Measurements from ENCODE around the gene MYO15A. TPM values are rescaled to one million over a fixed set of nuclear protein-coding genes. Genes with fewer than 3 reads are reported as not detected.

Gene MYO15A
- polyA plus RNA-seq, 6 donors from 2014 or later = 0.43 to 2.0 (median 0.65) TPM

GRCh38 chr17:18087610-18088491, 20.7 kb upstream of the MYO15A start, which contains the start of gene DRG2:
TSS of gene DRG2 (plus strand) at chr17:18087948. CDS start at chr17:18088024, 76 bp downstream.
- peak; percentile 83 for DNase-seq
- peak within 1 kb of the TSS; percentile 97 to 100 (median 100) for H3K4me3 Mint-ChIP-seq
- no peaks in the 10 kb centered on the region for H3K27me3 Mint-ChIP-seq
- H3K36me3 Mint-ChIP-seq = peaks cover 0 to 6% of the 10 kb centered on the region in 2 donors
- ATAC-seq (ENCODE audit: low read depth in 2 of 2) = peak; percentile 94 to 95
- H3K9me3 Mint-ChIP-seq = no peaks in the 10 kb centered on the region
- H3K27ac Mint-ChIP-seq = peak within 1 kb of the TSS; percentile 91 to 99 (median 98)
- peaks cover 25 to 40% (median 29%) of the 10 kb centered on the region in 3 donors for H3K4me1 Mint-ChIP-seq

- Mint-ChIP-seq H3K4me1 (peaks cover 29 to 40% (median 36%) of the 10 kb centered on the region in 3 donors), H3K4me3 (peak overlapping the region in 6 of 8 donors; percentile 25 to 100 (median 84)), H3K27me3 (no peaks in the 10 kb centered on the region), H3K27ac (peak overlapping the region in 4 of 6 donors; percentile 37 to 98 (median 86)), H3K36me3 (peaks cover 7 to 16% of the 10 kb centered on the region in 2 donors), H3K9me3 (no peaks in the 10 kb centered on the region)
- no peak for DNase-seq
- no peak for ATAC-seq (ENCODE audit: low read depth in 2 of 2)
These were observed 18.9 kb upstream of the MYO15A start for GRCh38 chr17:18089613-18090012.

GRCh38 chr17:18093616-18094408, 14.7 kb upstream of the MYO15A start:
- ATAC-seq (ENCODE audit: low read depth in 2 of 2) = no peak

GRCh38 chr17:18094409-18094807, 14.1 kb upstream of the MYO15A start:
- ATAC-seq (ENCODE audit: low read depth in 2 of 2) (no peak), DNase-seq (no peak)
- Mint-ChIP-seq H3K27me3 (no peaks in the 10 kb centered on the region), H3K36me3 (peaks cover 13 to 18% of the 10 kb centered on the region in 2 donors), H3K4me1 (peaks cover 9 to 28% (median 15%) of the 10 kb centered on the region in 3 donors), H3K27ac (peak overlapping the region in 2 of 6 donors; percentile 55 to 82), H3K9me3 (no peaks in the 10 kb centered on the region), H3K4me3 (no peak overlapping the region)

More at GRCh38 chr17:18093616-18094408, 14.7 kb upstream of the MYO15A start:
- no peak for DNase-seq
- no peaks in the 10 kb centered on the region for H3K9me3 Mint-ChIP-seq
- H3K27ac Mint-ChIP-seq = peak overlapping the region in 2 of 6 donors; percentile 55 to 82
- peaks cover 13 to 18% of the 10 kb centered on the region in 2 donors for H3K36me3 Mint-ChIP-seq
- H3K4me1 Mint-ChIP-seq = peaks cover 14 to 31% (median 21%) of the 10 kb centered on the region in 3 donors
- no peak overlapping the region for H3K4me3 Mint-ChIP-seq
- no peaks in the 10 kb centered on the region for H3K27me3 Mint-ChIP-seq

DNA sequence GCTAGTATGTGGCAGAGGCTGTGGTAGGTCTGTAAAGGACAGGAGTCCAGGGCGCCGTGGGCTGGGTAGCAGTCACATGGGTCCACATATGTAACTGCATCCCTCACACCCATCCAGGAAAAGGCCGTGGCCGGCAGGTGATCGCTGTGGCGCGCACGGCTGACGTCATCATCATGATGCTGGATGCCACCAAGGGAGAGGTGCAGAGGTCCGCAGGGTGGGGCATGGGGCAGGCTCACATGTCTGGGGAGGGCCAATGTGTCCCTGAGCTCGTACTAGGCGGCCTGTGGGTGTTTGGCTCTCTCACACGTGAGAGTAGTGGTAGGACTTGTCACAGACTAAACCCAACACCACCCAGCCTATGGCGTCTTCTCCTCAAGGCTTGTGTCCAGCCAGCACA, 9.0 kb upstream of the MYO15A start:
- DNase-seq = no peak
- H3K4me1 Mint-ChIP-seq = peaks cover 21 to 24% (median 21%) of the 10 kb centered on the region in 3 donors
- H3K9me3 Mint-ChIP-seq = no peaks in the 10 kb centered on the region
- no peak for ATAC-seq (ENCODE audit: low read depth in 2 of 2)
- no peak overlapping the region for H3K4me3 Mint-ChIP-seq
- peaks cover 6 to 9% of the 10 kb centered on the region in 2 donors for H3K36me3 Mint-ChIP-seq
- H3K27me3 Mint-ChIP-seq = no peaks in the 10 kb centered on the region
- H3K27ac Mint-ChIP-seq = no peak overlapping the region

DNA sequence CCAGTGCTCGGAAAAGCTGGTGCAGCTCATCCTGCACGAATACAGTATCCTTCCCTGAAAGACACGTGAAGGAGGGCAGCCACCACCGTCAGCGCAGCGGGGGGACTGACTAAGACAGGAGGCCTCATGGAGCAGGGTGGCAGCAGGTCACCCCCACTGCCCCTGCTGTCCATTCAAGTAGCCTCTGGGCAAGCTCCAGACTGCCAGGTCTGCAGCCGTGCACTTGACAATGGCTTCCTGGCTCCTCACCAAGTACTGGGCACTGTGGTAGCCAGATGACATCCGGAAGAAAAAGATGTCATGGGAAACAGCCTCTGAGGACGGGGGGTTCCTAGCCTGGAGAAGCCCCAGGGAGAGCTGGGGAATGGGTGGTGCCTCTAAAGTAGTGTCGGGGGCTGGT, 7.9 kb upstream of the MYO15A start:
- Mint-ChIP-seq H3K9me3 (no peaks in the 10 kb centered on the region), H3K27ac (no peak overlapping the region), H3K36me3 (peaks cover 6 to 8% of the 10 kb centered on the region in 2 donors), H3K27me3 (no peaks in the 10 kb centered on the region), H3K4me1 (peaks cover 20 to 25% (median 24%) of the 10 kb centered on the region in 3 donors), H3K4me3 (no peak overlapping the region)
- ATAC-seq (ENCODE audit: low read depth in 2 of 2) (no peak), DNase-seq (no peak)

GRCh38 chr17:18101828-18102227, 6.7 kb upstream of the MYO15A start:
- Mint-ChIP-seq H3K4me1 (peaks cover 11 to 25% (median 24%) of the 10 kb centered on the region in 3 donors), H3K9me3 (no peaks in the 10 kb centered on the region), H3K4me3 (no peak overlapping the region), H3K36me3 (no peaks in the 10 kb centered on the region), H3K27me3 (no peaks in the 10 kb centered on the region), H3K27ac (peak overlapping the region in 2 of 6 donors; percentile 15 to 83)
- no peak for ATAC-seq (ENCODE audit: low read depth in 2 of 2)
- DNase-seq = no peak

DNA sequence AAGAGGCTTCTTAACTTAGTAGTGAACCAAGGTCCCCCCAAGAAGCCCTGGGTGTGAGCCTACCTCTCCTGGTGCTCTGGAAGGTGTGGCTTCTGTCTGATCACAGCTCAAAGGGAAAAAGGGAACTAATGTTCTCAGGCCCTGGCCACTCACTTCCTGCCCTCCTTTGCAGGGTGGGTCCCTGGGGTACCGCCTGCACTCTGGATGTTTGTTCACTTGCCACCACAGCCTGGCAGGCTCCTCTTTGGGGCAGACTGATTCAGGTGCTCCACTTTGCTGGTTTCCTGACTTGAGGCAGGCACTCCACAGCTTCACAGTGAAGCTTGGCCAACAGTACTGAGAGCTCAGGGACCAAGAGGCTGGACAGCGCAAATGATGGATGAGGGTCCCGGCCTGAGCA, 5.9 kb upstream of the MYO15A start:
- H3K4me1 Mint-ChIP-seq = peaks cover 11 to 25% (median 24%) of the 10 kb centered on the region in 3 donors
- H3K27ac Mint-ChIP-seq = peak overlapping the region in 5 of 6 donors; percentile 66 to 92 (median 82)
- peak overlapping the region in 1 of 8 donors; percentile 61 for H3K4me3 Mint-ChIP-seq
- H3K9me3 Mint-ChIP-seq = no peaks in the 10 kb centered on the region
- ATAC-seq (ENCODE audit: low read depth in 2 of 2) = peak; percentile 87 to 93
- H3K36me3 Mint-ChIP-seq = no peaks in the 10 kb centered on the region
- no peaks in the 10 kb centered on the region for H3K27me3 Mint-ChIP-seq
- DNase-seq = peak; percentile 43

DNA sequence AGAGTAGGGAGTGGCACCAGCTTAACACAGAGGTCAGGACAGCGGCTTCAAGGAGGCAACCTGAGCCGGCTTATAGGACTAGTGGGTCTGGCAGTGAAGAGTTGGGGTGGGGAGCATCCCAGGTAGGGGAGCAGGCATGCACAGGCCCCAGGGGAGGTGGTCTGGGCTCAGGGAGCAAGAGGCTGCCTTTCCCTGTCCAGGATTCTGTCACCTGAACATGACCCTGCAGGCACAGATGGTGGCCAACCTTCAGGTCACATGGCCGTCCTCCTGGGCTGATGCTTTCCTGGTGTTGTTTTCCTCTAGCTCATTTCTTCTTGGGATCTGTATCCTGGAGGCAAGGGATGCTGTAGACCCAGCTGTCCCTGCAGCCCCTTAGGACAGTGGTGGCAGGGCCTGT, 3.5 kb upstream of the MYO15A start:
- Mint-ChIP-seq H3K36me3 (no peaks in the 10 kb centered on the region), H3K27ac (no peak overlapping the region), H3K27me3 (no peaks in the 10 kb centered on the region), H3K9me3 (no peaks in the 10 kb centered on the region), H3K4me1 (peaks cover 11 to 30% (median 28%) of the 10 kb centered on the region in 3 donors), H3K4me3 (no peak overlapping the region)
- ATAC-seq (ENCODE audit: low read depth in 2 of 2) (no peak), DNase-seq (no peak)

- H3K27ac Mint-ChIP-seq = no peak overlapping the region
These were observed 3.0 kb upstream of the MYO15A start for GRCh38 chr17:18105595-18105994.

DNA sequence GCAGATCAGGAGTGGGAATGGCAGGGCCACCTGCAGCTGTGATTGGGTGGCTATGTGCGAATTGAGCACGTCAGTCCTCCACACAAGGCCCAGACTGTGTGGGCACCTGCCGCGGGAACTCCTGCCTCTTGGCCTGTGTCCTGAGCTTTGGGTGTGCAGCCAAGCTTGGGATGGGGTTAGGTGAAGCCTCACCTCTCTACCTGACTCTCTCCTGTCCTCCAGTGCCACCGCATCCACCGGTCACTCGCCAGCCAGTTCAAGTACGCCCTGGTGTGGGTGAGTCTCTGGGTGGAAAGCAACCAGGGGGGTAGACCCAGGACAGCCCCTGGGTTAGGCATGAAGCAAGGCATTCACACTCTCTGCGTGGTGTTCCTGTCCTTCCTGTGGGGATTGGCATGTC, 2.3 kb upstream of the MYO15A start:
- H3K27ac Mint-ChIP-seq = no peak overlapping the region
- H3K36me3 Mint-ChIP-seq = no peaks in the 10 kb centered on the region
- peaks cover 11 to 32% (median 30%) of the 10 kb centered on the region in 3 donors for H3K4me1 Mint-ChIP-seq
- H3K4me3 Mint-ChIP-seq = no peak overlapping the region
- no peak for DNase-seq
- no peaks in the 10 kb centered on the region for H3K27me3 Mint-ChIP-seq
- H3K9me3 Mint-ChIP-seq = no peaks in the 10 kb centered on the region
- ATAC-seq (ENCODE audit: low read depth in 2 of 2) = no peak

More at GRCh38 chr17:18105595-18105994, 3.0 kb upstream of the MYO15A start:
- H3K4me1 Mint-ChIP-seq = peaks cover 11 to 32% (median 31%) of the 10 kb centered on the region in 3 donors
- H3K9me3 Mint-ChIP-seq = no peaks in the 10 kb centered on the region
- no peak for ATAC-seq (ENCODE audit: low read depth in 2 of 2)
- no peaks in the 10 kb centered on the region for H3K27me3 Mint-ChIP-seq
- H3K36me3 Mint-ChIP-seq = no peaks in the 10 kb centered on the region
- no peak for DNase-seq
- no peak overlapping the region for H3K4me3 Mint-ChIP-seq

- H3K4me3 Mint-ChIP-seq = no peak overlapping the region
- ATAC-seq (ENCODE audit: low read depth in 2 of 2) (no peak), DNase-seq (no peak)
- H3K4me1 Mint-ChIP-seq = peaks cover 11 to 29% (median 25%) of the 10 kb centered on the region in 3 donors
- no peaks in the 10 kb centered on the region for H3K9me3 Mint-ChIP-seq
- H3K27ac Mint-ChIP-seq = peak overlapping the region in 2 of 6 donors; percentile 8 to 15
- H3K27me3 Mint-ChIP-seq = no peaks in the 10 kb centered on the region
- H3K36me3 Mint-ChIP-seq = no peaks in the 10 kb centered on the region
These were observed 1.3 kb upstream of the MYO15A start for GRCh38 chr17:18107061-18107790.

DNA sequence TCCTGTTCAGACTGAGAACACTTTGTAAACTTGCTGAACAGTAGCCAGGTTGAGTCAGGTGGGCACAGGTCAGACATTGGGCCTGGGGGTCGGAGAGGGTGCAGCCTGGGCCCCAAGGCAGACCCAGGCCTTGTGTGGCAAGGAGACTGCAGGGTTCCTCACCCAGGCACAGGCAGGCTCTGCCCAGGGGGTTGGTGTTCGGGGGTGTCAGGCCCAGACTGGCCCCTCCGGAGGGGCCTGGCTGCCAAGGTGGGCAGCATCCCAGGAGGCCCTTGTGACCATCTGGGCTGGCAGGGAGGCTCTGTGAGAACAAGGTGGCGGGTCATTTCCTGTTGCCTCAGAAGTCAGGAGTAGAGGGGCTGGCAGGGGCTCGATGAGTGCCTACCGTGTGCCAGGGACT, 585 bp upstream of the MYO15A start:
- Mint-ChIP-seq H3K27ac (peak overlapping the region in 1 of 6 donors; percentile 22), H3K4me3 (no peak overlapping the region), H3K27me3 (no peaks in the 10 kb centered on the region), H3K36me3 (no peaks in the 10 kb centered on the region), H3K9me3 (no peaks in the 10 kb centered on the region), H3K4me1 (peaks cover 7 to 22% (median 17%) of the 10 kb centered on the region in 3 donors)
- no peak for DNase-seq
- no peak for ATAC-seq (ENCODE audit: low read depth in 2 of 2)

Measured in naive B cell (primary cell).